CD14-positive monocyte (primary cell): ENCODE results near the gene EIPR1. TPM values are rescaled to one million over a fixed set of nuclear protein-coding genes. Genes with fewer than 3 reads are reported as not detected.

Source experiments
- DNase-seq, 3 donors: peaks; one replicate each; pipeline ENCODE4 v3.0.0-alpha.2; 2011 to 2022
- H2AFZ ChIP-seq: 2 replicates; pipeline ENCODE4 v1.6.0; 2012; ENCODE audit warnings: mild to moderate bottlenecking, low read depth, low read length, inconsistent platforms; ENCODE audit not compliant: insufficient read depth, poor library complexity, severe bottlenecking
- H3K27ac ChIP-seq, 2 donors: 1 replicate in 1 of 2; 2 replicates in 1 of 2; pipeline ENCODE4 v1.5.1; 2012 to 2013; ENCODE audit warnings: low read length in 2 of 2, control low read depth in 1 of 2, inconsistent platforms in 1 of 2, low read depth in 1 of 2, mild to moderate bottlenecking in 1 of 2
- H3K27me3 ChIP-seq, 2 donors: one replicate each; pipeline versions ENCODE4 v1.6.0 to v1.6.1; 2011 to 2013; ENCODE audit warnings: low read length in 2 of 2; ENCODE audit not compliant: control insufficient read depth in 2 of 2, insufficient read depth in 2 of 2
- H3K36me3 ChIP-seq, 2 donors: replicated peaks in 1 of 2; 1 replicate in 1 of 2; 2 replicates in 1 of 2; pipeline versions ENCODE4 v1.5.1 to v1.6.1; 2012 to 2013; ENCODE audit warnings: low read length in 2 of 2, control low read depth in 1 of 2, inconsistent platforms in 1 of 2, mild to moderate bottlenecking in 1 of 2; ENCODE audit not compliant: insufficient read depth in 2 of 2, control insufficient read depth in 1 of 2
- H3K4me1 ChIP-seq, 2 donors: 1 replicate in 1 of 2; 2 replicates in 1 of 2; pipeline versions ENCODE4 v1.5.1 to v1.6.1; 2012 to 2013; ENCODE audit warnings: low read length in 2 of 2, control low read depth in 1 of 2, inconsistent platforms in 1 of 2, mild to moderate bottlenecking in 1 of 2, moderate library complexity in 1 of 2; ENCODE audit not compliant: insufficient read depth in 2 of 2, control insufficient read depth in 1 of 2
- H3K4me2 ChIP-seq: replicated peaks from 2 replicates; pipeline ENCODE3; 2012; ENCODE audit warnings: low read length, moderate library complexity, mild to moderate bottlenecking; ENCODE audit not compliant: poor library complexity, severe bottlenecking; ENCODE audit errors: extremely low read depth
- H3K4me3 ChIP-seq, 3 experiments: fragments of 200-600 bp in 1 of 3; sonication (generic) in 1 of 3; replicated peaks in 1 of 3; 1 replicate in 2 of 3; 2 replicates in 1 of 3; pipeline ENCODE4 v1.5.1; 2011 to 2013; ENCODE audit warnings: low read length in 3 of 3, mild to moderate bottlenecking in 3 of 3, control low read depth in 2 of 3, low read depth in 2 of 3, inconsistent platforms in 1 of 3, moderate library complexity in 1 of 3
- H3K79me2 ChIP-seq: 2 replicates; pipeline ENCODE4 v1.6.0; 2012; ENCODE audit warnings: mild to moderate bottlenecking, control low read depth, inconsistent platforms, low read length, moderate library complexity; ENCODE audit not compliant: insufficient read depth
- H3K9ac ChIP-seq: 2 replicates; pipeline ENCODE4 v1.6.0; 2017; ENCODE audit warnings: low read length, mild to moderate bottlenecking; ENCODE audit not compliant: insufficient read depth, poor library complexity, severe bottlenecking
- H3K9me3 ChIP-seq, 2 donors: replicated peaks in 1 of 2; 1 replicate in 1 of 2; 2 replicates in 1 of 2; pipeline versions ENCODE4 v1.5.1 to v1.6.1; 2012 to 2013; ENCODE audit warnings: low read length in 2 of 2, control low read depth in 1 of 2; ENCODE audit not compliant: control insufficient read depth in 1 of 2, insufficient read depth in 1 of 2
- H4K20me1 ChIP-seq: 2 replicates; pipeline ENCODE4 v1.6.0; 2012; ENCODE audit warnings: mild to moderate bottlenecking, low read length, control low read depth, moderate library complexity; ENCODE audit not compliant: insufficient read depth
- H3K27ac Mint-ChIP-seq, 7 donors: one replicate each; pipeline ENCODE4 v1.8.0; 2020; ENCODE audit warnings: mild to moderate bottlenecking in 7 of 7, mixed read lengths in 7 of 7, moderate library complexity in 6 of 7, inconsistent platforms in 2 of 7
- H3K27me3 Mint-ChIP-seq, 3 donors: one replicate each; pipeline ENCODE4 v1.8.0; 2021 to 2022; ENCODE audit warnings: low read depth in 3 of 3, mild to moderate bottlenecking in 3 of 3, mixed read lengths in 3 of 3, moderate library complexity in 3 of 3, inconsistent platforms in 1 of 3
- H3K36me3 Mint-ChIP-seq, 2 donors: one replicate each; pipeline ENCODE4 v1.8.0; 2020; ENCODE audit warnings: mixed read lengths in 2 of 2, inconsistent platforms in 1 of 2, mild to moderate bottlenecking in 1 of 2
- H3K4me1 Mint-ChIP-seq: one replicate; pipeline ENCODE4 v1.8.0; 2020; ENCODE audit warnings: mild to moderate bottlenecking, mixed read lengths
- H3K4me3 Mint-ChIP-seq, 2 donors: one replicate each; pipeline ENCODE4 v1.8.0; 2020; ENCODE audit warnings: mild to moderate bottlenecking in 2 of 2, mixed read lengths in 2 of 2, moderate library complexity in 1 of 2
- H3K9me3 Mint-ChIP-seq, 7 donors: one replicate each; pipeline ENCODE4 v1.8.0; 2020 to 2022; ENCODE audit warnings: mixed read lengths in 7 of 7, mild to moderate bottlenecking in 6 of 7, moderate library complexity in 6 of 7, inconsistent platforms in 2 of 7
- CTCF ChIP-seq: fragments of 200-600 bp; IDR thresholded peaks from one replicate; pipeline ENCODE4 v1.8.0; 2022; ENCODE audit warnings: antibody characterized with exemption, mild to moderate bottlenecking
- WGBS: methylation state at CpG from one replicate; pipeline ENCODE4 v1.1.5; 2013; ENCODE audit warnings: missing lambda C conversion rate; ENCODE audit not compliant: insufficient coverage; 5-methylcytosine and 5-hydroxymethylcytosine counted together
- intact Hi-C, 2 donors: fragments of 100-400 bp; cut with micrococcal nuclease; formaldehyde crosslinking; loops; one replicate each; pipeline versions ENCODE4 v1.15.0 to v1.15.1; 2023
- polyA plus RNA-seq, 3 donors: library from polyadenylated mRNA; depleted of rRNA in 1 of 3; unstranded in 2 of 3; stranded (reverse) in 1 of 3; fragments of 300-500 nt in 2 of 3; fragments of >200 nt in 1 of 3; fragmentation: Illumina TruSeq in 2 of 3; gene quantifications; 1 replicate in 2 of 3; 2 replicates in 1 of 3; pipeline ENCODE4 v1.2.3, GENCODE V29; 2012 to 2021

The EIPR1 gene
- polyA plus RNA-seq, 3 donors: 19.0 to 22.4 (median 20.8) TPM

GRCh38 chr2:3314626-3315025 lies 63.0 kb downstream of the EIPR1 start:
- H3K4me2 ChIP-seq: no peak overlapping the region
- whole genome bisulfite sequencing: 99% methylated on average over 9 of the region's 9 CpGs
- H3K4me1 ChIP-seq: no peaks in the 10 kb centered on the region
- Mint-ChIP-seq H3K4me3 (no peak overlapping the region), H3K36me3 (peaks cover 15 to 27% of the 10 kb centered on the region in 2 donors), H3K4me1 (no peaks in the 10 kb centered on the region), H3K27ac (peak overlapping the region in 3 of 7 donors; percentile 10 to 21 (median 11)), H3K9me3 (peaks cover 0 to 4% (median 0%) of the 10 kb centered on the region in 7 donors), H3K27me3 (no peaks in the 10 kb centered on the region)
- H3K9me3 ChIP-seq: no peaks in the 10 kb centered on the region
- TF ChIP-seq CTCF: no peak
- no peaks in the 10 kb centered on the region for H3K27me3 ChIP-seq
- H3K27ac ChIP-seq: no peak overlapping the region
- H2AFZ ChIP-seq: no peak overlapping the region
- peaks cover 3% of the 10 kb centered on the region for H4K20me1 ChIP-seq
- peaks cover 0 to 17% of the 10 kb centered on the region in 2 donors for H3K36me3 ChIP-seq
- intact Hi-C loops: no loop called here
- no peak overlapping the region for H3K9ac ChIP-seq
- DNase-seq: no peak
- peaks cover 4% of the 10 kb centered on the region for H3K79me2 ChIP-seq
- no peak overlapping the region for H3K4me3 ChIP-seq

GRCh38 chr2:3313781-3314375 lies 63.7 kb downstream of the EIPR1 start:
- H3K36me3 ChIP-seq: peaks cover 0 to 14% of the 10 kb centered on the region in 2 donors
- intact Hi-C loops: no loop called here
- no peak overlapping the region for H3K9ac ChIP-seq
- no peaks in the 10 kb centered on the region for H3K9me3 ChIP-seq
- Mint-ChIP-seq H3K9me3 (peaks cover 0 to 4% (median 0%) of the 10 kb centered on the region in 7 donors), H3K4me3 (no peak overlapping the region), H3K4me1 (no peaks in the 10 kb centered on the region), H3K27ac (peak overlapping the region in 3 of 7 donors; percentile 34 to 78 (median 71)), H3K36me3 (peaks cover 11 to 20% of the 10 kb centered on the region in 2 donors), H3K27me3 (peaks cover 0 to 1% (median 0%) of the 10 kb centered on the region in 3 donors)
- no peak overlapping the region for H3K4me2 ChIP-seq
- 98% methylated on average over 25 of the region's 27 CpGs for WGBS
- H4K20me1 ChIP-seq: peaks cover 3% of the 10 kb centered on the region
- H2AFZ ChIP-seq: no peak overlapping the region
- H3K4me1 ChIP-seq: no peaks in the 10 kb centered on the region
- H3K79me2 ChIP-seq: peaks cover 4% of the 10 kb centered on the region
- H3K4me3 ChIP-seq: no peak overlapping the region
- no peak for TF ChIP-seq CTCF
- no peaks in the 10 kb centered on the region for H3K27me3 ChIP-seq
- no peak overlapping the region for H3K27ac ChIP-seq
- no peak for DNase-seq
